H9 (cell line): ENCODE data around the gene FARP1. TPM values are rescaled to one million over a fixed set of nuclear protein-coding genes. Genes with fewer than 3 reads are reported as not detected.

Source experiments
- DNase-seq: peaks from one replicate; pipeline ENCODE4 v3.0.0-alpha.2; 2017
- H2AFZ ChIP-seq: one replicate; pipeline ENCODE4 v1.6.1; 2013; ENCODE audit warnings: mild to moderate bottlenecking, low read length, control low read depth, moderate library complexity
- H2AK5ac ChIP-seq: 2 replicates; pipeline ENCODE4 v1.6.1; 2013; ENCODE audit warnings: low read length, control low read depth, mixed read lengths; ENCODE audit not compliant: insufficient read length
- H2BK120ac ChIP-seq: one replicate; pipeline ENCODE4 v1.6.1; 2013; ENCODE audit warnings: low read depth, mild to moderate bottlenecking, low read length, control low read depth, inconsistent platforms; ENCODE audit not compliant: poor library complexity, severe bottlenecking
- H2BK12ac ChIP-seq: 2 replicates; pipeline ENCODE4 v1.6.1; 2013; ENCODE audit warnings: low read length, control low read depth, mixed read lengths, low read depth; ENCODE audit not compliant: insufficient read length
- H2BK15ac ChIP-seq: 2 replicates; pipeline ENCODE4 v1.6.1; 2013; ENCODE audit warnings: low read depth, low read length, control low read depth
- H2BK20ac ChIP-seq: one replicate; pipeline ENCODE4 v1.6.1; 2013; ENCODE audit warnings: low read depth, mild to moderate bottlenecking, low read length, control low read depth, inconsistent platforms; ENCODE audit not compliant: poor library complexity, severe bottlenecking
- H2BK5ac ChIP-seq: 2 replicates; pipeline ENCODE4 v1.6.1; 2013; ENCODE audit warnings: low read length, control low read depth, mixed read lengths; ENCODE audit not compliant: insufficient read length
- H3K14ac ChIP-seq: 2 replicates; pipeline ENCODE4 v1.6.1; 2013; ENCODE audit warnings: low read length, control low read depth; ENCODE audit not compliant: insufficient read depth
- H3K18ac ChIP-seq: 2 replicates; pipeline ENCODE4 v1.6.1; 2013; ENCODE audit warnings: low read depth, mild to moderate bottlenecking, mixed read lengths, low read length, control low read depth; ENCODE audit not compliant: insufficient read length
- H3K23ac ChIP-seq: 2 replicates; pipeline ENCODE4 v1.6.1; 2013; ENCODE audit warnings: low read length, control low read depth, mixed read lengths, low read depth; ENCODE audit not compliant: insufficient read length
- H3K23me2 ChIP-seq: 2 replicates; pipeline ENCODE4 v1.6.1; 2013; ENCODE audit warnings: low read depth, mild to moderate bottlenecking, mixed read lengths, low read length, control low read depth; ENCODE audit not compliant: insufficient read length, poor library complexity, severe bottlenecking
- H3K27ac ChIP-seq: 2 replicates; pipeline ENCODE4 v1.5.1; 2013; ENCODE audit warnings: low read length, control low read depth, mixed read lengths, low read depth; ENCODE audit not compliant: insufficient read length
- H3K27me3 ChIP-seq: 2 replicates; pipeline ENCODE4 v1.6.1; 2013; ENCODE audit warnings: low read length, control low read depth, inconsistent platforms; ENCODE audit not compliant: insufficient read depth
- H3K4ac ChIP-seq: 2 replicates; pipeline ENCODE4 v1.6.1; 2013; ENCODE audit warnings: low read depth, mild to moderate bottlenecking, control low read depth, inconsistent platforms, low read length, moderate library complexity
- H3K4me1 ChIP-seq: 2 replicates; pipeline ENCODE4 v1.6.1; 2013; ENCODE audit warnings: low read length, control low read depth, inconsistent platforms; ENCODE audit not compliant: insufficient read depth
- H3K4me2 ChIP-seq: 2 replicates; pipeline ENCODE4 v1.6.1; 2013; ENCODE audit warnings: low read length, control low read depth, mixed read lengths; ENCODE audit not compliant: insufficient read length, insufficient read depth
- H3K56ac ChIP-seq: 2 replicates; pipeline ENCODE4 v1.6.1; 2013; ENCODE audit warnings: low read depth, mild to moderate bottlenecking, mixed read lengths, low read length, control low read depth; ENCODE audit not compliant: insufficient read length
- H3K79me1 ChIP-seq: 2 replicates; pipeline ENCODE4 v1.6.1; 2013; ENCODE audit warnings: low read depth, mild to moderate bottlenecking, moderate library complexity, low read length, control low read depth, inconsistent platforms; ENCODE audit not compliant: insufficient read depth, poor library complexity, severe bottlenecking
- H3K79me2 ChIP-seq: 2 replicates; pipeline ENCODE4 v1.6.1; 2013; ENCODE audit warnings: low read length, control low read depth, inconsistent platforms; ENCODE audit not compliant: insufficient read depth
- H3K9ac ChIP-seq: 2 replicates; pipeline ENCODE4 v1.6.1; 2013; ENCODE audit warnings: low read length, control low read depth, mixed read lengths; ENCODE audit not compliant: insufficient read length; ENCODE audit errors: extremely low read depth
- H3K9me3 ChIP-seq: one replicate; pipeline ENCODE4 v1.6.1; 2013; ENCODE audit warnings: low read depth, low read length, inconsistent platforms; ENCODE audit not compliant: control insufficient read depth
- H3T11ph ChIP-seq: one replicate; pipeline ENCODE4 v1.6.1; 2013; ENCODE audit warnings: mild to moderate bottlenecking, low read length, control low read depth, inconsistent platforms
- H4K20me1 ChIP-seq: one replicate; pipeline ENCODE4 v1.6.1; 2013; ENCODE audit not compliant: control insufficient read depth, insufficient read length, insufficient read depth
- H4K5ac ChIP-seq: 2 replicates; pipeline ENCODE4 v1.6.1; 2013; ENCODE audit warnings: low read depth, mild to moderate bottlenecking, mixed read lengths, low read length, control low read depth; ENCODE audit not compliant: insufficient read length
- H4K8ac ChIP-seq: replicated peaks from 2 replicates; pipeline ENCODE4 v1.6.1; 2013; ENCODE audit warnings: low read length, control low read depth, mixed read lengths, low read depth; ENCODE audit not compliant: insufficient read length
- H4K91ac ChIP-seq: 2 replicates; pipeline ENCODE4 v1.6.1; 2013; ENCODE audit warnings: low read depth, mild to moderate bottlenecking, moderate library complexity, mixed read lengths, low read length, control low read depth; ENCODE audit not compliant: insufficient read length
- H3K27ac Mint-ChIP-seq, 3 experiments: 2 replicates in 2 of 3; 3 replicates in 1 of 3; pipeline ENCODE4 v1.8.0; 2020 to 2021; ENCODE audit warnings: mixed read lengths in 3 of 3, mild to moderate bottlenecking in 1 of 3, moderate library complexity in 1 of 3
- H3K27me3 Mint-ChIP-seq: 2 replicates; pipeline ENCODE4 v1.8.0; 2021; ENCODE audit warnings: low read depth, mild to moderate bottlenecking, moderate library complexity, mixed read lengths
- H3K36me3 Mint-ChIP-seq, 3 experiments: 2 replicates in 2 of 3; 3 replicates in 1 of 3; pipeline ENCODE4 v1.8.0; 2020 to 2021; ENCODE audit warnings: low read depth in 3 of 3, mixed read lengths in 3 of 3; ENCODE audit not compliant: insufficient read depth in 1 of 3
- H3K4me1 Mint-ChIP-seq, 2 experiments: 2 replicates each; pipeline ENCODE4 v1.8.0; 2020; ENCODE audit warnings: mixed read lengths in 2 of 2
- H3K4me3 Mint-ChIP-seq, 2 experiments: 2 replicates in 1 of 2; 3 replicates in 1 of 2; pipeline ENCODE4 v1.8.0; 2020 to 2021; ENCODE audit warnings: mild to moderate bottlenecking in 2 of 2, mixed read lengths in 2 of 2, moderate library complexity in 1 of 2
- H3K9me3 Mint-ChIP-seq, 2 experiments: 2 replicates in 1 of 2; 3 replicates in 1 of 2; pipeline ENCODE4 v1.8.0; 2020; ENCODE audit warnings: mild to moderate bottlenecking in 2 of 2, mixed read lengths in 2 of 2, moderate library complexity in 1 of 2
- WGBS: extraction: QIAGEN DNeasy Blood & Tissue Kit; methylation state at CpG from one replicate; pipeline ENCODE4 v1.1.7; 2013; ENCODE audit warnings: missing lambda C conversion rate, low lambda C conversion rate, mixed read lengths; ENCODE audit not compliant: insufficient read length; ENCODE audit errors: extremely low coverage; 5-methylcytosine and 5-hydroxymethylcytosine counted together
- total RNA-seq: library from RNA; stranded (reverse); gene quantifications from 2 replicates; pipeline ENCODE4 v1.2.1, GENCODE V29; 2021
- TF ChIP-seq, protein P1 (sequence below): fragments of 200-600 bp; sonication (generic); conservative IDR thresholded peaks from 3 replicates; pipeline ENCODE4 v1.8.0; 2021; ENCODE audit warnings: antibody characterized with exemption, mild to moderate bottlenecking

Gene FARP1
- total RNA-seq, 1 experiment from 2014 or later = 95.9 TPM

DNA sequence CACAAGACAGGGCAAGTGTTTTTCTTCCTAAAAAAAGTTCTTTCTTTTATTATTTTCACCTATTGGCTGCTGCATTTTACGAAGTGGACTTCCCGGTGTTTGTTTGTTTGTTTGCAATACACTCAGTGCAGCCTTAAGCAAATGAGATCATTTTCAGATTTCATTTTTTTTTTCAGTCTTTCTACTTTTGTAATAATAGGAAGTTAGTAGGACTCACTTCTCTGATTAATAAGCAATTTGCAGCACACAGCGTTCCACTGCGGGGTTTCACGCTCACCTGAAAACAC is 305.7 kb downstream of the FARP1 start:
- Histone ChIP-seq H3K79me2 (no peaks in the 10 kb centered on the region), H3K23ac (no peak overlapping the region), H2AK5ac (no peak overlapping the region), H3K14ac (no peak overlapping the region), H2BK12ac (no peak overlapping the region), H2BK120ac (no peak overlapping the region), H3K23me2 (no peaks in the 10 kb centered on the region), H3K4me2 (no peak overlapping the region), H2BK15ac (no peak overlapping the region), H3K56ac (no peak overlapping the region), H3K18ac (no peak overlapping the region), H3T11ph (no peak overlapping the region), H3K27me3 (no peaks in the 10 kb centered on the region), H2BK5ac (no peak overlapping the region), H3K4ac (no peak overlapping the region), H2AFZ (no peak overlapping the region), H2BK20ac (no peak overlapping the region), H3K9me3 (no peaks in the 10 kb centered on the region), H3K9ac (no peak overlapping the region), H3K4me1 (peaks cover 5% of the 10 kb centered on the region; the same call in 1 of the 2 replicates), H3K27ac (no peak overlapping the region), H4K8ac (no peak overlapping the region), H3K79me1 (no peaks in the 10 kb centered on the region), H4K91ac (no peak overlapping the region), H4K5ac (no peak overlapping the region), H4K20me1 (peaks cover 2% of the 10 kb centered on the region)
- DNase-seq = no peak
- WGBS = no CpG with 5 or more reads among the region's 5 CpGs
- H3K4me3 Mint-ChIP-seq = no peak overlapping the region
- H3K9me3 Mint-ChIP-seq = no peaks in the 10 kb centered on the region
- TF ChIP-seq, protein P1, sequence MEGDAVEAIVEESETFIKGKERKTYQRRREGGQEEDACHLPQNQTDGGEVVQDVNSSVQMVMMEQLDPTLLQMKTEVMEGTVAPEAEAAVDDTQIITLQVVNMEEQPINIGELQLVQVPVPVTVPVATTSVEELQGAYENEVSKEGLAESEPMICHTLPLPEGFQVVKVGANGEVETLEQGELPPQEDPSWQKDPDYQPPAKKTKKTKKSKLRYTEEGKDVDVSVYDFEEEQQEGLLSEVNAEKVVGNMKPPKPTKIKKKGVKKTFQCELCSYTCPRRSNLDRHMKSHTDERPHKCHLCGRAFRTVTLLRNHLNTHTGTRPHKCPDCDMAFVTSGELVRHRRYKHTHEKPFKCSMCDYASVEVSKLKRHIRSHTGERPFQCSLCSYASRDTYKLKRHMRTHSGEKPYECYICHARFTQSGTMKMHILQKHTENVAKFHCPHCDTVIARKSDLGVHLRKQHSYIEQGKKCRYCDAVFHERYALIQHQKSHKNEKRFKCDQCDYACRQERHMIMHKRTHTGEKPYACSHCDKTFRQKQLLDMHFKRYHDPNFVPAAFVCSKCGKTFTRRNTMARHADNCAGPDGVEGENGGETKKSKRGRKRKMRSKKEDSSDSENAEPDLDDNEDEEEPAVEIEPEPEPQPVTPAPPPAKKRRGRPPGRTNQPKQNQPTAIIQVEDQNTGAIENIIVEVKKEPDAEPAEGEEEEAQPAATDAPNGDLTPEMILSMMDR = no peak
- peaks cover 33 to 44% of the 10 kb centered on the region in 2 experiments for H3K4me1 Mint-ChIP-seq
- H3K36me3 Mint-ChIP-seq = peaks cover 20 to 55% (median 50%) of the 10 kb centered on the region in 3 experiments; a peak in 6 of 7 replicates
- peaks cover 2% of the 10 kb centered on the region; the same call in 1 of the 2 replicates for H3K27me3 Mint-ChIP-seq
- no peak overlapping the region for H3K27ac Mint-ChIP-seq
